Fibroblast of skin of left biceps (primary cell): ENCODE results near the gene MRPL58.

ENCODE experiments used
- DNase-seq, 2 experiments: peaks; one replicate each; pipeline ENCODE4 v3.0.0-alpha.2; 2013; ENCODE audit warnings: low read depth in 2 of 2

The MRPL58 gene

GRCh38 chr17:75047398-75048098, 35.1 kb downstream of the MRPL58 start:
- no peak for DNase-seq

GRCh38 chr17:75048249-75048878, 35.9 kb downstream of the MRPL58 start:
- DNase-seq = no peak

DNA sequence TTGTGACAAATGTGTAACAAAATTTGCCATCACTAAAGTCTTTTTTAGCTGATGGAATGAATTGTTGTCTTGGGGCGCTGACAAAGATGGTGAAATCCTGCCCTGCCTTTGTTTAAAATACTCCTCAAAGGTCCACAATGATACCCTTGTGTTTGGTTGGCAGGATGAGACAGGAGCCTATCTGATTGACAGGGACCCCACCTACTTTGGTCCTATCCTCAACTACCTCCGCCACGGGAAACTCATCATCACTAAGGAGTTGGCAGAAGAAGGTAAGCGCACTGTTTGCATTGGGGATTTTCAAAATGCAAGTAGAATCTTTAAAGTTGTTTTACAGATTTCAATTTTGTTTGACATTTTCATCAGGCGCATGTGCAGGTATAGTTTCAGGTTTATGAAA, 36.6 kb downstream of the MRPL58 start:
- no peak for DNase-seq

GRCh38 chr17:75049706-75050105, 37.2 kb downstream of the MRPL58 start:
- no peak for DNase-seq

- DNase-seq = no peak
Observed at GRCh38 chr17:75051941-75052340, 39.5 kb downstream of the MRPL58 start.

DNA sequence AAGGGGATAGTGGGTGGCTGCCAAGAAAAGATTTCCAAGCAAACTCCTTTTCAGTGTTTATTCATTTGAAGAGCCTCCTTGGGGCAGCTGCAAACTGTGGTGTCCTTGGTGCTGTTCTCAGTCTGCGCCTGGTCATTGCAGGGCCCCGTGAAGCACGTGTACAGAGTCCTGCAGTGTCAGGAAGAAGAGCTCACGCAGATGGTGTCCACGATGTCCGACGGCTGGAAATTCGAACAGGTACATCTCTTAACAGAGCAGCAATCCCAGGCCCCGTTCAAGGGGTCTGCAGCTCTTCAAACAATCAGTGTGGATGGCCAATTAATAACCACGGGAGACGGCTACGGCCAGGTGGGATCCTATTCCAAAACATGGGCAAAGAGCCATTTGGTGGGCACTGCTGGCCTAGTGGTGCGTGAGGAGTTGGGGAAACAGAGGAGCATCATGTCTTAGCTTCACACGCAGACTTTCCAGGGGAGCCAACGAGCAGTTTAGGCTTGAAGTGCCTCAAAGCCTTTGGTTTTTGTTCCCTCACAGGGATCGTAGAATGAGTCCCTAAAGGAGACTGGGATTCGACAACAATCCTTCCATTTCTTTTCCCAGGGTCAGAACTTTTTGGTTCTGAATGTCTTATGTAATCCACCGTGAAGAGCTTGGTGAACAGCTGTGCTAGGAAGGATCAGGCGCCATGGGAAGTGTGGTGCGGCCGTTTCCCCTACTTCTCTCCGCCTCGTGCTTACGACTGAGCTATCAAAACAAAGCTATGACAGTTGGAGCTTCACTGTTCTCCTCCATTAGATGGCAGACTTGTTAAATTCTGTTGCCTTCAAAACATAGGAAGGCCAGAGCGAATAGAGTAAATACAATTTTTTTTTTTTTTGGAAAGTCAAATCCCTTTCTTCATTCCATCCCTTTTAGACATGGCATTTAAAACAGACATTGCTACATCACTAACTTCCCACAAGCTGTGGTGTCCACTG, 47.2 kb downstream of the MRPL58 start:
- DNase-seq = no peak

GRCh38 chr17:75060434-75061054, 48.1 kb downstream of the MRPL58 start:
- DNase-seq = no peak

DNA sequence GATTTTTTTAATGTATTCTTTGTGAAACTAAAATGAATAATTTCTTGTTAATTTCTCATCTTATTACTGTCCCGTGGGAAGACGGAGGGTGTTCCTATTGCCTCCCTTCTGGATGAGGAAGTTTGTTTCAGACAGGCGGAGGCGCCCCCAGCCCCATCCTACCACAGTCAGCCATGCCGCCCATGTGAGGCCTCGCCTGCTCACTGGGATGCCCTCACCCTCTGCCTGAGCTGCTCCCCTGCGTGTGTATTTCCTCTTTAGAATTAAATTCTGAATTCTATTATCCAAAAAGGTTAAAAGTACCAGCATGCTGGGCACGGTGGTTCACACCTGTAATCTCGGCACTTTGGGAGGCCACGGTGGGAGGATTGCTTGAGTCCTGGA, 48.6 kb downstream of the MRPL58 start:
- no peak for DNase-seq

GRCh38 chr17:75061618-75062017, 49.1 kb downstream of the MRPL58 start:
- no peak for DNase-seq

DNA sequence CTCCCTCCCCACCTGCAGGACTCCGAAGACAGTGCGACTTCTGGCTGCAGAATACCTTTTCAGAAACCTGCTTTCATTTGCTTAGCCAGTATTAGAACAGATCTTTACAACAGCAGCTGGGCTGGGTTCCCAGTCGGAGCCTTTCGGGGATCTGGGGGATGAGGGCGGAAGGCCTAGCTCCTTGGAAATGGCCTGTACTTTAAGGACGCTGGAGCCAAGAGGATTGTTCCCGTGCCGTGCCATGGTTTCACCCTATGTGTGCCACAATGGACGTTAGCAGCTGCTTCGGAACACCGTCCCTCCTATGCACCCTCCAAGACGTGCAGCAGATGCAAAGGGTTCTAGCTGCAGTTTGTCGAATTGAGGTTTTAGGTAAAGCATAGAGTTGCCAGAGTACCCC, 50.7 kb downstream of the MRPL58 start:
- no peak for DNase-seq

GRCh38 chr17:75063626-75064025, 51.2 kb downstream of the MRPL58 start:
- DNase-seq = no peak

GRCh38 chr17:75064040-75064439, 51.6 kb downstream of the MRPL58 start:
- no peak for DNase-seq

DNA sequence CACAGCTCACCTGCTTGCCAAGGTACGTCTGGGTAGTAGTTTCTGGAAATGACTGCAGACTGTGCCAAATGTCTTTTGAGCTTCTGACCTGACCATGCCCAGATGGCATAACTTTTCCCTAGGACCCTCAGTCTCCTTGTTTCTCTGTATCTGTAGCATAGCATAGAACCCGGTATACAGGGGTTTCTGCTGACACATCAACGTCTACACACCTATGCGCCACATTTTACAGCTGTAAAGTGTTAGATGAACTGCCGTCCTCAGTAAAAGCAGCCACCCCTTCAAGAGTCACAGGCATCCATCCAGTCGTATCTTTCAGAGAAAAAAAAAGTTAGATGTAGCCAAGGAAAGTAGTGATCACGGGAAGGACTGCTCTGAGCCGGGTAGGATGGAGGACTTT, 52.0 kb downstream of the MRPL58 start:
- DNase-seq = no peak

GRCh38 chr17:75064867-75065561, 52.5 kb downstream of the MRPL58 start:
- DNase-seq = no peak

DNA sequence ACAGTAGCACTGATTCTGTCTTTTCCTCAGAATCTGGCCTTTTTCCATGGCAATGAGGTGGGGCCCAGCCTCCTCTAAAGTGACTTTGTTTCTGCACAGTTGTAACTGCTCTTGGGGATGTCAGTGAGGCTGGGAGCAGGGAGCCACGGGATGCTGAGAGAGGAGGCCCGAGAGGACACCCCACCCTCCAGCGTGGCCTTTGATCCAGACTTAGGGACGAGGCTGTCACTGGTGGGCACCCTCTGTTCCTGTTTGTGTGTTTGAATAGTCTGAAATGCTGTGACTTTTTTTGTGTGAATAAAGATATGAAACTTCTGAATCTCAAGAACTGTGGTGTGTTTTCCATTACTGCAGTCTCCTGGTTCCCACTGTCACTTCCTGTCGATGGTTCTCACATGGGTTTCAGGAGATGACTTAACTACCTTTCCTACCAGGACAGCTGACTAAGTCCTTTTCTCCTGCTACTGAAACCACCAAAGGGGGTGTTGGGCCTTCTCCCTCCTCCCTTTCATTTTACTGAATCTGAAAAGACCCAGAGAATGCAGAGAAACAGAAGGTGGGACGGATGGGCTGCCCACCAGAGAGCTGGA, 53.2 kb downstream of the MRPL58 start:
- DNase-seq = no peak

DNA sequence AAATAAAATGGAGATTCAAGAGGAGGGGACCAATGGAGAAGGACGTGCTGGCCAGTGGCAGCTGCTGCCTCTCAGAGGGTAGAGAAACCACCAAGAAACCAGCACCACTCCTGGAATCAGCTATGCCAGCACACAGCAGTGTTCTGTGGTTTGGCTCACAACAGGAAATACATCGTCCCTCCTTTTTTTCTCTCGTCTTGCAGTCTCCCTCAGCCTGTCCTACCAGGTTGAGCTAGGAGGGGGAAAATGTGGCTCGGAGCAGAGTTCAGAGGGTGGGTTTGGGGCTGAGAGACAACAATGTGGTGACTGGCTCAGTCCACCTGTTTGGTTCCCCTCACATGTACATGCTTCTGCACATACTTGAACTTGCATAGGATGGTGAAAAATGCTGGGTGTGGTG, 55.4 kb downstream of the MRPL58 start:
- no peak for DNase-seq

DNA sequence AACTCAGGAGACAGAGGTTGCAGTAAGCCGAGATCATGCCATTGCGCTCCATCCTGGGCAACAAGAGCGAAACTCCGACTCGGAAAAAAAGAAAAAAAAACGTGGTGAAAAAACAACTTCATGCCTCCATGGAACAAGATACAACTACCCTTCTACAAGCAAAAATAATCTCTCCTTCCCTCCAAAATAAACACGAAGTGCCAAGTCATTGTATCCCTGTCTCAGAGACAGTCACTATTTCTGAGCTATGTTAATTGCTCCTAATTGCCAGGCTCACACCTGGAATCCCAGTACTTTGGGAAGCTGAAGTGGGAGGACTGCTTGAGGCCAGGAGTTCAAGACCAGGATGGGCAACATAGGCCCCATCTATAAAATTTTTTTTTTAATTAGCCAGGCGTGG, 56.3 kb downstream of the MRPL58 start:
- no peak for DNase-seq

GRCh38 chr17:75069783-75070182, 57.3 kb downstream of the MRPL58 start:
- DNase-seq = no peak
